SK-N-SH (cell line): ENCODE measurements around the gene MAD1L1. TPM values are rescaled to one million over a fixed set of nuclear protein-coding genes. Genes with fewer than 3 reads are reported as not detected.

ENCODE experiments used
- CTCF ChIA-PET: fragments of 300-600, 350-600 bp; formaldehyde crosslinking; extraction: SDS; loops from one replicate; lab custom pipeline; 2021; lab: Yijun Ruan, JAX
- POLR2A ChIA-PET: fragments of 350-600 bp; sonication (Branson Sonifier 250); formaldehyde crosslinking; extraction: SDS; loops from one replicate; lab custom pipeline; 2020; ENCODE audit warnings: antibody characterized with exemption, inconsistent platforms; lab: Yijun Ruan, JAX
- DNase-seq: peaks from one replicate; pipeline ENCODE4 v3.0.0; 2012
- H2AFZ ChIP-seq: fragments of 200-600 bp; sonication (generic); 2 replicates; pipeline ENCODE4 v1.8.1; 2016; ENCODE audit warnings: antibody characterized with exemption, mild to moderate bottlenecking, low read depth
- H3F3A ChIP-seq: fragments of 200-600 bp; sonication (generic); replicated peaks from 2 replicates; pipeline ENCODE3; 2016; ENCODE audit warnings: antibody characterized with exemption, mild to moderate bottlenecking; ENCODE audit not compliant: insufficient read depth
- H3K27ac ChIP-seq, 2 experiments: fragments of 200-500 bp in 1 of 2; fragments of 200-600 bp in 1 of 2; sonication (Bioruptor generic) in 1 of 2; sonication (generic), shearing (Covaris generic) in 1 of 2; 2 replicates each; pipeline versions ENCODE4 v1.5.1 to v1.6.1; 2014 to 2016; ENCODE audit warnings: low read depth in 2 of 2, inconsistent platforms in 1 of 2, low read length in 1 of 2, mild to moderate bottlenecking in 1 of 2, mixed read lengths in 1 of 2
- H3K27me3 ChIP-seq: fragments of 200-600 bp; sonication (generic), shearing (Covaris generic); 2 replicates; pipeline ENCODE4 v1.6.1; 2016; ENCODE audit warnings: mixed run types; ENCODE audit not compliant: insufficient read depth
- H3K36me3 ChIP-seq, 2 experiments: fragments of 200-500 bp in 1 of 2; fragments of 200-600 bp in 1 of 2; sonication (Bioruptor generic) in 1 of 2; sonication (generic) in 1 of 2; replicated peaks in 1 of 2; 2 replicates each; pipeline versions ENCODE3 to v1.5.1; 2014 to 2016; ENCODE audit warnings: low read length in 1 of 2, mild to moderate bottlenecking in 1 of 2; ENCODE audit not compliant: insufficient read depth in 2 of 2, control insufficient read depth in 1 of 2
- H3K4me1 ChIP-seq, 2 experiments: fragments of 200-500 bp in 1 of 2; fragments of 200-600 bp in 1 of 2; sonication (Bioruptor generic) in 1 of 2; sonication (generic), shearing (Covaris generic) in 1 of 2; 2 replicates each; pipeline versions ENCODE4 v1.5.1 to v1.6.1; 2014 to 2016; ENCODE audit warnings: low read depth in 1 of 2, low read length in 1 of 2, mixed run types in 1 of 2; ENCODE audit not compliant: insufficient read depth in 2 of 2, control insufficient read depth in 1 of 2
- H3K4me2 ChIP-seq: fragments of 200-600 bp; sonication (generic), shearing (Covaris generic); 2 replicates; pipeline ENCODE4 v1.6.1; 2017; ENCODE audit warnings: mixed run types
- H3K4me3 ChIP-seq, 2 experiments: fragments of 200-500 bp in 1 of 2; fragments of 200-600 bp in 1 of 2; sonication (Bioruptor generic) in 1 of 2; sonication (generic), shearing (Covaris generic) in 1 of 2; 2 replicates each; pipeline versions ENCODE4 v1.5.1 to v1.8.1; 2014 to 2016; ENCODE audit warnings: low read depth in 2 of 2, inconsistent platforms in 1 of 2, low read length in 1 of 2, mild to moderate bottlenecking in 1 of 2, mixed read lengths in 1 of 2, moderate library complexity in 1 of 2
- H3K79me2 ChIP-seq: fragments of 200-600 bp; sonication (generic); 2 replicates; pipeline ENCODE4 v1.8.1; 2017; ENCODE audit warnings: mild to moderate bottlenecking; ENCODE audit not compliant: insufficient read depth
- H3K9ac ChIP-seq: fragments of 200-600 bp; sonication (generic); 2 replicates; pipeline ENCODE4 v1.6.1; 2017; ENCODE audit warnings: mixed run types
- H3K9me2 ChIP-seq: fragments of 200-600 bp; sonication (generic); 2 replicates; pipeline ENCODE4 v1.6.1; 2017; ENCODE audit warnings: mixed run types
- H3K9me3 ChIP-seq: fragments of 200-600 bp; sonication (generic); 2 replicates; pipeline ENCODE4 v1.6.1; 2017; ENCODE audit warnings: mixed run types, mild to moderate bottlenecking, moderate library complexity
- H4K20me1 ChIP-seq: fragments of 200-600 bp; sonication (generic); 2 replicates; pipeline ENCODE4 v1.6.1; 2017; ENCODE audit warnings: mild to moderate bottlenecking, mixed run types; ENCODE audit not compliant: insufficient read depth
- GATA2 ChIP-seq: sonication (generic); formaldehyde crosslinking; IDR thresholded peaks from 2 replicates; pipeline ENCODE4 v1.5.0; 2020; ENCODE audit warnings: mild to moderate bottlenecking, missing genetic modification reagents
- MXI1 ChIP-seq: IDR thresholded peaks from 2 replicates; pipeline ENCODE4 v1.6.1; 2012; ENCODE audit warnings: mild to moderate bottlenecking, low read depth, low read length, improper control_type of control experiment
- PBX3 ChIP-seq: IDR thresholded peaks from 2 replicates; pipeline ENCODE4; 2012
- RCOR1 ChIP-seq: fragments of 150-350 bp; IDR thresholded peaks from 2 replicates; pipeline ENCODE4 v1.6.1; 2017; ENCODE audit warnings: antibody characterized with exemption, low read length
- RXRA ChIP-seq: IDR thresholded peaks from 2 replicates; pipeline ENCODE4 v1.4.0; 2012; ENCODE audit warnings: low read depth, mild to moderate bottlenecking, borderline replicate concordance
- SIN3A ChIP-seq: IDR thresholded peaks from 2 replicates; pipeline ENCODE4 v1.6.1; 2012; ENCODE audit warnings: low read depth, mild to moderate bottlenecking, low read length, moderate library complexity, borderline replicate concordance
- TAF1 ChIP-seq: IDR thresholded peaks from 2 replicates; pipeline ENCODE4 v1.6.1; 2012; ENCODE audit warnings: low read depth, mild to moderate bottlenecking, low read length, moderate library complexity, borderline replicate concordance
- TCF12 ChIP-seq: IDR thresholded peaks from 2 replicates; pipeline ENCODE4 v1.4.0; 2012
- TEAD4 ChIP-seq: IDR thresholded peaks from 2 replicates; pipeline ENCODE4 v1.4.0; 2012; ENCODE audit warnings: mild to moderate bottlenecking, borderline replicate concordance; ENCODE audit not compliant: insufficient read depth
- USF1 ChIP-seq: IDR thresholded peaks from 2 replicates; pipeline ENCODE4 v1.4.0; 2012; ENCODE audit warnings: low read depth, borderline replicate concordance
- ZBTB33 ChIP-seq: IDR thresholded peaks from 2 replicates; pipeline ENCODE4 v1.4.0; 2012; ENCODE audit warnings: low read depth, borderline replicate concordance
- WGBS: methylation state at CpG from one replicate; pipeline ENCODE4 v1.1.6; 2017; ENCODE audit warnings: low lambda C conversion rate; 5-methylcytosine and 5-hydroxymethylcytosine counted together
- polyA plus RNA-seq, 3 experiments: library from polyadenylated mRNA; depleted of rRNA; stranded (reverse); fragments of >200 nt; gene quantifications; 2 replicates each; pipeline ENCODE4 v1.2.3, GENCODE V29; 2012
- TF ChIP-seq, protein P1 (sequence below): fragments of 150-350 bp; IDR thresholded peaks from 2 replicates; pipeline ENCODE4 v1.6.1; 2016; ENCODE audit warnings: mild to moderate bottlenecking, low read depth, low read length
- TF ChIP-seq, protein P2 (sequence below): IDR thresholded peaks from 2 replicates; pipeline ENCODE4 v1.6.1; 2012; ENCODE audit warnings: mild to moderate bottlenecking, low read depth, low read length, moderate library complexity
- TF ChIP-seq, protein P3 (sequence below): fragments of 200-600 bp; sonication (generic); IDR thresholded peaks from 2 replicates; pipeline ENCODE4 v1.6.1; 2017; ENCODE audit warnings: antibody characterized with exemption, mild to moderate bottlenecking, moderate library complexity

The MAD1L1 gene
- polyA plus RNA-seq, 1 of the 3 experiments (the other 2 are of a cell fraction): 46.2 TPM

DNA sequence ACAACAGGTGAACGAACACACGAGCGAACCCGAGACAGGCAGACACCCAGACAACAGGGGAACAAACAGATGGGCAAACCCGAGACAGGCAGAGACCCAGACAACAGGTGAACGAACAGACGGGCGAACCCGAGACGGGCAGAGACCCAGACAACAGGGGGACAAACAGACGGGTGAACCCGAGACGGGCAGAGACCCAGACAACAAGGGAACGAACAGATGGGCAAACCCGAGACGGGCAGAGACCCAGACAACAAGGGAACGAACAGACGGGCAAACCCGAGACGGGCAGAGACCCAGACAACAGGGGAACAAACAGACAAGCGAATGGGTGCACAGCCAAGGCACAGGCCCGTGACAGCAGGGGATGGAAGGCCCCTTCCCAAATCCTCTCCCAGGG is 298.0 kb downstream of the MAD1L1 start:
- Histone ChIP-seq H3K4me1 (peaks cover 0 to 8% of the 10 kb centered on the region in 2 experiments; a peak in 1 of 4 replicates), H2AFZ (no peak overlapping the region), H3K9me3 (no peaks in the 10 kb centered on the region), H3K36me3 (no peaks in the 10 kb centered on the region), H3K9me2 (no peaks in the 10 kb centered on the region), H3F3A (peaks cover 4% of the 10 kb centered on the region), H4K20me1 (no peaks in the 10 kb centered on the region), H3K4me3 (no peak overlapping the region), H3K79me2 (no peaks in the 10 kb centered on the region), H3K4me2 (no peak overlapping the region), H3K9ac (no peak overlapping the region), H3K27ac (no peak overlapping the region), H3K27me3 (no peaks in the 10 kb centered on the region)
- ChIA-PET CTCF (interaction anchor here (0.6 kb wide), 1 partner anchor 15 kb away, joined by 3 read pairs; no protein-coding TSS in a partner anchor), POLR2A (no interaction called here)
- TF ChIP-seq USF1 (no peak), TCF12 (no peak), TAF1 (no peak), TEAD4 (no peak), GATA2 (CRISPR knock-in tag) (no peak), SIN3A (no peak), RXRA (no peak), ZBTB33 (no peak), RCOR1 (no peak), MXI1 (no peak), PBX3 (no peak)
- TF ChIP-seq, protein P1, sequence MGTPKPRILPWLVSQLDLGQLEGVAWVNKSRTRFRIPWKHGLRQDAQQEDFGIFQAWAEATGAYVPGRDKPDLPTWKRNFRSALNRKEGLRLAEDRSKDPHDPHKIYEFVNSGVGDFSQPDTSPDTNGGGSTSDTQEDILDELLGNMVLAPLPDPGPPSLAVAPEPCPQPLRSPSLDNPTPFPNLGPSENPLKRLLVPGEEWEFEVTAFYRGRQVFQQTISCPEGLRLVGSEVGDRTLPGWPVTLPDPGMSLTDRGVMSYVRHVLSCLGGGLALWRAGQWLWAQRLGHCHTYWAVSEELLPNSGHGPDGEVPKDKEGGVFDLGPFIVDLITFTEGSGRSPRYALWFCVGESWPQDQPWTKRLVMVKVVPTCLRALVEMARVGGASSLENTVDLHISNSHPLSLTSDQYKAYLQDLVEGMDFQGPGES: no peak
- TF ChIP-seq, protein P2, sequence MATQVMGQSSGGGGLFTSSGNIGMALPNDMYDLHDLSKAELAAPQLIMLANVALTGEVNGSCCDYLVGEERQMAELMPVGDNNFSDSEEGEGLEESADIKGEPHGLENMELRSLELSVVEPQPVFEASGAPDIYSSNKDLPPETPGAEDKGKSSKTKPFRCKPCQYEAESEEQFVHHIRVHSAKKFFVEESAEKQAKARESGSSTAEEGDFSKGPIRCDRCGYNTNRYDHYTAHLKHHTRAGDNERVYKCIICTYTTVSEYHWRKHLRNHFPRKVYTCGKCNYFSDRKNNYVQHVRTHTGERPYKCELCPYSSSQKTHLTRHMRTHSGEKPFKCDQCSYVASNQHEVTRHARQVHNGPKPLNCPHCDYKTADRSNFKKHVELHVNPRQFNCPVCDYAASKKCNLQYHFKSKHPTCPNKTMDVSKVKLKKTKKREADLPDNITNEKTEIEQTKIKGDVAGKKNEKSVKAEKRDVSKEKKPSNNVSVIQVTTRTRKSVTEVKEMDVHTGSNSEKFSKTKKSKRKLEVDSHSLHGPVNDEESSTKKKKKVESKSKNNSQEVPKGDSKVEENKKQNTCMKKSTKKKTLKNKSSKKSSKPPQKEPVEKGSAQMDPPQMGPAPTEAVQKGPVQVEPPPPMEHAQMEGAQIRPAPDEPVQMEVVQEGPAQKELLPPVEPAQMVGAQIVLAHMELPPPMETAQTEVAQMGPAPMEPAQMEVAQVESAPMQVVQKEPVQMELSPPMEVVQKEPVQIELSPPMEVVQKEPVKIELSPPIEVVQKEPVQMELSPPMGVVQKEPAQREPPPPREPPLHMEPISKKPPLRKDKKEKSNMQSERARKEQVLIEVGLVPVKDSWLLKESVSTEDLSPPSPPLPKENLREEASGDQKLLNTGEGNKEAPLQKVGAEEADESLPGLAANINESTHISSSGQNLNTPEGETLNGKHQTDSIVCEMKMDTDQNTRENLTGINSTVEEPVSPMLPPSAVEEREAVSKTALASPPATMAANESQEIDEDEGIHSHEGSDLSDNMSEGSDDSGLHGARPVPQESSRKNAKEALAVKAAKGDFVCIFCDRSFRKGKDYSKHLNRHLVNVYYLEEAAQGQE: no peak
- TF ChIP-seq, protein P3, sequence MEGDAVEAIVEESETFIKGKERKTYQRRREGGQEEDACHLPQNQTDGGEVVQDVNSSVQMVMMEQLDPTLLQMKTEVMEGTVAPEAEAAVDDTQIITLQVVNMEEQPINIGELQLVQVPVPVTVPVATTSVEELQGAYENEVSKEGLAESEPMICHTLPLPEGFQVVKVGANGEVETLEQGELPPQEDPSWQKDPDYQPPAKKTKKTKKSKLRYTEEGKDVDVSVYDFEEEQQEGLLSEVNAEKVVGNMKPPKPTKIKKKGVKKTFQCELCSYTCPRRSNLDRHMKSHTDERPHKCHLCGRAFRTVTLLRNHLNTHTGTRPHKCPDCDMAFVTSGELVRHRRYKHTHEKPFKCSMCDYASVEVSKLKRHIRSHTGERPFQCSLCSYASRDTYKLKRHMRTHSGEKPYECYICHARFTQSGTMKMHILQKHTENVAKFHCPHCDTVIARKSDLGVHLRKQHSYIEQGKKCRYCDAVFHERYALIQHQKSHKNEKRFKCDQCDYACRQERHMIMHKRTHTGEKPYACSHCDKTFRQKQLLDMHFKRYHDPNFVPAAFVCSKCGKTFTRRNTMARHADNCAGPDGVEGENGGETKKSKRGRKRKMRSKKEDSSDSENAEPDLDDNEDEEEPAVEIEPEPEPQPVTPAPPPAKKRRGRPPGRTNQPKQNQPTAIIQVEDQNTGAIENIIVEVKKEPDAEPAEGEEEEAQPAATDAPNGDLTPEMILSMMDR: no peak
- WGBS: 94% methylated on average over 22 of the region's 22 CpGs
- DNase-seq: no peak
